ENCODE results near the gene FTCDNL1.

GRCh38 chr2:199807966-199808365, 43.0 kb downstream of the FTCDNL1 start:
- TF ChIP-seq, protein P1, sequence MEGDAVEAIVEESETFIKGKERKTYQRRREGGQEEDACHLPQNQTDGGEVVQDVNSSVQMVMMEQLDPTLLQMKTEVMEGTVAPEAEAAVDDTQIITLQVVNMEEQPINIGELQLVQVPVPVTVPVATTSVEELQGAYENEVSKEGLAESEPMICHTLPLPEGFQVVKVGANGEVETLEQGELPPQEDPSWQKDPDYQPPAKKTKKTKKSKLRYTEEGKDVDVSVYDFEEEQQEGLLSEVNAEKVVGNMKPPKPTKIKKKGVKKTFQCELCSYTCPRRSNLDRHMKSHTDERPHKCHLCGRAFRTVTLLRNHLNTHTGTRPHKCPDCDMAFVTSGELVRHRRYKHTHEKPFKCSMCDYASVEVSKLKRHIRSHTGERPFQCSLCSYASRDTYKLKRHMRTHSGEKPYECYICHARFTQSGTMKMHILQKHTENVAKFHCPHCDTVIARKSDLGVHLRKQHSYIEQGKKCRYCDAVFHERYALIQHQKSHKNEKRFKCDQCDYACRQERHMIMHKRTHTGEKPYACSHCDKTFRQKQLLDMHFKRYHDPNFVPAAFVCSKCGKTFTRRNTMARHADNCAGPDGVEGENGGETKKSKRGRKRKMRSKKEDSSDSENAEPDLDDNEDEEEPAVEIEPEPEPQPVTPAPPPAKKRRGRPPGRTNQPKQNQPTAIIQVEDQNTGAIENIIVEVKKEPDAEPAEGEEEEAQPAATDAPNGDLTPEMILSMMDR (IDR thresholded peaks at IDR 0.05) = no peak
- TF ChIP-seq POLR2AphosphoS5 (IDR thresholded peaks at IDR 0.05) (no peak), POLR2A (IDR thresholded peaks at IDR 0.05) (no peak), EP300 (IDR thresholded peaks at IDR 0.05) (no peak)
